GM19035 (cell line): Measurements from ENCODE around the gene GPX8.
A peak's percentile ranks its signal among the peaks of the same experiment; 100 is the strongest.

Source experiments
- ATAC-seq: cut with Tn5 transposase; IDR thresholded peaks from one replicate; pipeline ENCODE4 v1.9.1; 2021; ENCODE audit not compliant: unreplicated experiment

Gene GPX8

GRCh38 chr5:55172051-55172899 lies 12.3 kb downstream of the GPX8 start:
- peak; percentile 50 for ATAC-seq

GRCh38 chr5:55172937-55173686 lies 13.1 kb downstream of the GPX8 start, which contains the start of gene CDC20B:
CDC20B (minus strand) TSS chr5:55173177; CDS start chr5:55173000, 177 bp downstream.
- peak; percentile 91 for ATAC-seq

- peak; percentile 7 for ATAC-seq
Observed at GRCh38 chr5:55173687-55174230, 13.8 kb downstream of the GPX8 start.

GRCh38 chr5:55175781-55176175 lies 15.8 kb downstream of the GPX8 start:
- ATAC-seq = no peak

- no peak for ATAC-seq
Observed at GRCh38 chr5:55176176-55176818, 16.3 kb downstream of the GPX8 start.

DNA sequence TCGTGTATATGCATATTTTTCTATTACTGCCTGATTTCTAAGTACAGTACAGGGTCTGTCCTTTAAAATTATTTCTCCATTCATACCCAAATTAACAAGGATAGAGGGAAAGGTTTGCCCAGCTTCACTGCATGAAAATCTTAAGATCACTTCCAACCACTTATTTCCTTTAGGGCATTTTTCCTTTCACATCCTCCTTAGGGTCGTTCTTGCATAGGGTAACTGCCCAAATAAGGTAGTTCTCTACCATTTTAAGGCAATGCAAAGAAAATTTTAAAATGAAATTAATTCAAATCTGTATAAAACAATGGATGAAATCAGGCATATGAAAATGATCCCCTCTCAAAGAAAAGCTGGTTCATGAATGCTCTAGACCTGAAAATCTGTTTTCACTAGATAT lies 17.1 kb downstream of the GPX8 start:
- ATAC-seq = no peak

GRCh38 chr5:55180016-55180415 lies 20.0 kb downstream of the GPX8 start:
- ATAC-seq = no peak

DNA sequence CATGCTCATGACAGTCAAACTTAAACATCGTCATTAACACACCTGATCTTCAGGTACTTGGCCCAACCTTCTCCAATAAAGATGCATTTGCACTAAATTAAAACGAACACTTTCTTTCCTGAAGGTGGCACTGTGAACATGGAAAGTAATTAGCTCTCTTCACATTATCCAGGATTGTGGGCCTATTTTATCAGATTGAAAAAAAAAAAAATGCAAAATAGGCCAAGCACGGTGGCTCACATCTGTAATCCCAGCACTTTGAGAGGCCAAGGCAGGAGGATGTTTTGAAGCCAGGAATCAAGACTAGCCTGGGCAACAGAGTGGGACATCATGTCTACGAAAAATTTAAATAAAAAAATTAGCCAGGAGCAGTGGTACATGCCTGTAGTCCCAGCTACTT lies 27.4 kb downstream of the GPX8 start:
- ATAC-seq = no peak

DNA sequence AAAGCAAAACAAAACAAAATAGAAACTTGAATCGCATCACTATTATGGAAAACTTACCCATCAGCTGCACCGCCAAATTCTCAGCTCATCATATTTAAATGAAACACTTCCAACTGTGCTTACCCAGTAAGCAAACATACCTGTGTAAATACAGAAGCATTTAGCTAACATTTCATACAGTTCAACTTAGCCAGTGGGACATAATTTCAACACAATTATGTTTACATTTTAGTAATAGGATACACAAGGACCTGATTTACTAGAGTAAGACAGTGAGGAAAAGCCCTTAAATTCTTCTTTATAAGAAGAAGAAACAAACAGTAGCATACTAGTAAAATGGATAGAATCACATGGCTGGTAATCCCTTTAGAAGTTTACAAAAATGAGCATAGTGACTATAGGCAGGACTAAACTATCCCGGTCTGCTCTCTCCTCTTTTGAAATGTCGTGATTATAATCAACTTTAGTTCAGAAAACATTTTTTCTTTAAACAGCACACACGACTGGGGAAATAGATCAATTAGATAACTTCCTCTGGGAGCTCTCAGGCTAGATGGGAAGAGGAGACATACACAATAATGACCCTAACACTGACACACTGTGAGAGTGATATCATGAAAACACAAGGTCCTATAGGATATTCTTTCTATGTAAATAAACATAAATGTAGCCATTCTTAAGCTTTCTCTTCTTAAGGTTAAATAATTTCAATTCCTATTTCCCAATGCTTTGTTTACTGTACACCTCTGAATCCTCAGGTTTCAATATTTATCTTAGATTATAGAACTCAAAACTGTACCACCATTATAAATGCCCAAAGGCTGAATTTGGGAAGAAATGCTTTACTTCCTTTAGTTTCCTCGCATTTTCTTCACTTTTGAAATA lies 28.9 kb downstream of the GPX8 start:
- no peak for ATAC-seq

DNA sequence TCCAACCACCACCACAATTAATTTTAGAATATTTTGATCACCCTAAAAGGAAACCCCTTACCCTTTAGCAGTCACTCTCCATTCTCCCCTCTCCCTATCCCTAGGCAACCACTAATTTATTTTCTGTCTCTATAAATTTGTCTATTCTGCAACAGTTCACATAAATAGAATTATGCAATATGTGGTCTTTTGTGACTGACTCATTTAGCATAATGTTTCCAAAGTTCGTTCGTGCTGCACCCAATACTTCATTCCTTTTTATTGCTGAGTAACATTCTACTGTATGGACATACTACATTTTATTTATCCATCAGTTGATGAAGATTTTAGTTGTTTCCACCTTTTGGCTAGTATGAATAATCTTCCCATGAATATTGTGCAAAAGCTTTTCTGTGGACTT lies 31.2 kb downstream of the GPX8 start:
- no peak for ATAC-seq

GRCh38 chr5:55205001-55205400 lies 45.0 kb downstream of the GPX8 start:
- ATAC-seq = no peak

- no peak for ATAC-seq
Observed at GRCh38 chr5:55211184-55211874, 51.4 kb downstream of the GPX8 start.
